GM21737 (cell line): ENCODE data around the gene RPL18.
"Not testable (repeated sequence)": the region's sequence is repeated elsewhere in the genome, so short reads cannot be mapped to it uniquely, and the experiment has no call there.

ENCODE experiments used
- ATAC-seq: cut with Tn5 transposase; IDR thresholded peaks from one replicate; pipeline ENCODE4 v1.9.1; 2021; ENCODE audit warnings: mild to moderate bottlenecking, moderate library complexity; ENCODE audit not compliant: unreplicated experiment

Gene RPL18

DNA sequence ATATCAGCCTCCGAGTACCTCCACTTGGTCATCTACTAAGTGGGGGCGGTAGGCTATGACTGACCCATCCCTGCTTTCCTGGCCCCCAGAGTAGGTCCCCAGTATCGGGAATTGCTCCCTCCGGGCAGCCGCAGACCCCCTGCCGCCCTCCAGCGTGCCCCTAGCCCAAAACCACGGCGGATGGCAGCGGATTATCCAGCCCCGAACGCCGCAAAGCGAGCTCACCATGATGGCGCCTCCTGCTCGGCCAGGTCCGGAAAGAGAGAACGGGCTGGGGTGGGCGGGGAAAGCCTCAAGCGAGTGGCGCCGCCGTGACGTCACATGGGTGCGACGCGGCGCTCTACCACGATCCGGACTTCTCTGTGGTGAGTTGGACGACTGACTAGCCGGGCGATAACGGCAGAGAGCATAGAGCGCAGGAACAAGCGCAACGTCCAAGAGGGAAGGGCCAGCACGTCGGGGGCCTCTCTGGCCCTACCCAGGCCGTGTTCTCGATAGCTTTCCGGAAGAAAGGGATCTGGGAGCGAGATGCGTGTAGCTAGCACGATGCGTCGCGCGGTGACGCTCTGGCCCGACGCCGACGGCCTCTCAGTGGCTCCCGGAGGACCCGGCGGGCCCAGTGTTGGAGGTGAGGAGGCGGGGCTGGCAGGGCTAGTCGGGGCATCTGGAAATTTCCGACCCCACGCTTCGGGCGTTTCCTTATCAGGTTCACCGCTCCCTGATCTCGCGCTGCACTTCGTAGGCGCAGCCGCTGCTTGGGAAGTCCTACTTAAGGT is at the start of gene RPL18, which contains the start of gene SPHK2:
RPL18 (minus strand) TSS at position 263 of the 776 bp plus-strand sequence; CDS start at position 228, 35 bp downstream.
SPHK2 (plus strand) TSS at position 591 of the 776 bp plus-strand sequence. CDS start 1,009 bp downstream, outside the sequence.
- peak; percentile 74 for ATAC-seq

GRCh38 chr19:48668761-48669160 is 49.8 kb upstream of the RPL18 start:
- no peak for ATAC-seq

DNA sequence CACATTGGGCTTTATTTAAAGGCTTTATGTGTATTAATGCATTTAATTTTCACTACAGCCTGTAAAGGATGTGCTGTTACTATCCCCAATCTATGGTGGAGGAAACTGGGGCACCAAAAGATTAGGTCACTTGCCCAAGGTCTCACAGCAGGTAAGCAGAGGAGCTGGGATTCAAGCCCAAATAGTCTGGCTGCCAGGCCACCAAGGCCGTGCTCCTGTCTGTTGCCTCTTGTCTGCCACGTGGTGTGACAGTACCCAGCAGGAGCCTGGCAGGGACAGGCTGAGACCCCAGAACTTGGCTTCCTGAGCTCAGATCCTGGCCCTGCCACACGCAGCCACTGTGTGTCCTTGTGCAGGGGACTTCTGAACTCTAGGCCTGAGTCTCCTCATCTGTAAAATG is 49.4 kb upstream of the RPL18 start:
- no peak for ATAC-seq

- ATAC-seq: no peak
Measured at GRCh38 chr19:48665786-48666185, 46.8 kb upstream of the RPL18 start.

- no peak for ATAC-seq
Measured at GRCh38 chr19:48664476-48664875, 45.5 kb upstream of the RPL18 start.

DNA sequence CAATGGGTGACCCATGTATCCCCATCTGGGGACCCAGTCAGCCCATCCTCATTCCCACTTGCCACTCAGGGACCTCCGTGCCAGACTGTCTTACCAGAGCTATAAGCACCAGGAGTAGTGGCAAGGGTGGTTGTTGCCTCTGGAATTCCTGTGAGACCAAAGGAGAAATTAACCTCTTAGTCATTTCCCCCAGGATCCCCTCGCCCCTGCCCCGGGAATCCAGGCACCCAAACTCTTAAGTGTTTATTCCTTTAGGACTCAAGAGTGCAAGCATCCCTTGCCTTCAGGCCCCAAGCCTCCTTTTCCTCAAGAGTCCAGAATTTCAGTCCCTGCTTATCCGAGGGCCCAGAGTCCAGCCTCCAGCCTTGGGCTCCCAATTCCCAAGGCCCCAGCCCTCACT is 44.7 kb upstream of the RPL18 start:
- no peak for ATAC-seq

DNA sequence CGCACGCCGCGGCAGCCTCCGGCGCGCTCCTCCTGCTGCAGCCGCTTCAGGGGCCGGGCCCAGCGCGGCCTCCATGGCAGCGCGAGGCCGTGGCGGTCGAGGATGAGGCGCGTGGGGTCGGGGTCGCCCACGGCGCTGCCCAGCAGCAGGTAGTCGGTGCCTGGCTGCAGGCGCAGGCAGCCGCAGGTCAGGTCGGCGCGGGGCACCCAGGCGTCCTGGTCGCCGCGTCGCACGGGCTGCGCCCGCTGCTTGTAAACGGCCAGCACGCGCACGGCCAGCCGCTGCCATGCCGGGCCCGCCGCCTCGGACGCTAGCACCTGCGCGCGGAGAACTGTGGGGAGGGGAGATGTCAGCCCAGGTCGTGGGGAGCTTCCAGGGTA is 42.7 kb upstream of the RPL18 start:
- no peak for ATAC-seq

GRCh38 chr19:48660852-48661710 is 42.1 kb upstream of the RPL18 start:
- peak; percentile 82 for ATAC-seq

DNA sequence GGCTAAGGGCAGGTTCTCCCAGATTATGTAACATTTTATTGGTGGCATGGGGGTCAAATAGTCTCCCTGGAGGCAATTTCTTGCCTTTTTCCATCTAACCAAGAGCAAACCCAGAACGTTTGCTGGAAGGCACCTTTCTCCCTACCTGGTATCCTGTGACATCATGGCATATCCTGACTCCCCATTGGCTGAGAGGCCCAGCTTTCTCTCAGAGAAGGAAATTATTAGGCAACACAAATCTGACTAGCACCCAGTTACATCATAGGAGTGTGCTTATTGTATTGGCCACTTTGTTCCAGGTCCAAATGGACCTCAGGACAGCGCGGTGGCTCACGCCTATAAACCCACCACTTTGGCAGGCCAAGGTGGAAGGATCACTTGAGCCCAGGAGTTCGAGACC is 40.8 kb upstream of the RPL18 start:
- ATAC-seq: no peak

GRCh38 chr19:48658483-48658882 is 39.5 kb upstream of the RPL18 start:
- no peak for ATAC-seq

DNA sequence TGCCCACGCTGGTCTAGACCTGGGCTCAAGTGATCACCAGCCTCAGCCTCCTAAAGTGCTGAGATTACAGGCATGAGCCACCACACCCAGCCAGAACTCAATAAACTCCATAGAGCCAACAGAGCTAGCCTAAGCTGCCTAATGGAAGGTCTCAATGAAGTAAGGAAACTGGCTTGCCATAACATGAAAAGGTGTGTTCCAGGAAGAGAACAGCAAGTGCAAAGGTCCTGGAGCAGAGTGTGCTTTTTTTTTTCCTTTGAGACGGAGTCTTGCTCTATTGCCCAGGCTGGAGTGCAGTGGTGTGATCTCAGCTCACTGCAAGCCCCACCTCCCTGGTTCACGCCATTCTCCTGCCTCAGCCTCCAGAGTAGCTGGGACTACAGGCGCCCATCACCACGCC is 38.9 kb upstream of the RPL18 start:
- not testable (repeated sequence) for ATAC-seq

- ATAC-seq: no peak
Measured at GRCh38 chr19:48656840-48657474, 38.0 kb upstream of the RPL18 start.

DNA sequence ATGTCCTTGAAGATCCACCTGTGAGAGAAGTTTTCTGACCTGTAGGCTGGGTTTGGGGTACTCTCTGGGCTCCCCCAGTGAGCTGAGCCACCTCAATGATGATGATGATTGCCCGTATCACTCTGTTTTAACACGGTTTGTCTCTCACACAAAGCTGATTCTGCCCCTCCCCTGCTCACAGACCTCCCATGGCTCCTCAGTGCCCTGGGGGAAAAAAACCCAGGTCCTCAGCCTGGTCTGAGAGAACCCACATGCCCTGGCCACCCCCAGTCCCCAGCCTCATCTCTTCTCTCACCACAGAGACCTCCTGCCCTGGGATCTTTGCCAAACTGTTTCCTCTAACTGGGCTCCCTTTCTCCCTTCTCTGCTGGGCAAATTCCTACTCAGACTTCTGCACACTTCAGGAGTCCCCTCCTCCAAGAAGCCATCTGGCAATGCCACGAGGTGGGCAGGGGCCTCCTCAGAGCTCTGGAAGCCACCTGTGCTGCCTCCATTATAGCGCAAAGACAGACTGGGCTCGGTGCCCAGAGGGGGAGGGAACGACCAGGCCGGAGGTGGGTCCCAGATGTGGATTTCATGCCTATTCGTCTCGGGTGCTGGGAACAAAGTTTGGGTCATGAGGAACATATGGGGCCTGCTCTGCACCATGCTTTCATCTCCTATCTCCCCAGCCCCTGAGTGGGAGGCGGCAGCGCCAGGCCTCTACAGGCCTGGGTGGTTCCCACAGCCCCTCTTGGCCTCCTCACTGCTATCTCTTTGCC is 35.5 kb upstream of the RPL18 start:
- no peak for ATAC-seq

- ATAC-seq: no peak
Measured at GRCh38 chr19:48651683-48652048, 32.7 kb upstream of the RPL18 start.

GRCh38 chr19:48650974-48651682 is 32.1 kb upstream of the RPL18 start:
- ATAC-seq: no peak

DNA sequence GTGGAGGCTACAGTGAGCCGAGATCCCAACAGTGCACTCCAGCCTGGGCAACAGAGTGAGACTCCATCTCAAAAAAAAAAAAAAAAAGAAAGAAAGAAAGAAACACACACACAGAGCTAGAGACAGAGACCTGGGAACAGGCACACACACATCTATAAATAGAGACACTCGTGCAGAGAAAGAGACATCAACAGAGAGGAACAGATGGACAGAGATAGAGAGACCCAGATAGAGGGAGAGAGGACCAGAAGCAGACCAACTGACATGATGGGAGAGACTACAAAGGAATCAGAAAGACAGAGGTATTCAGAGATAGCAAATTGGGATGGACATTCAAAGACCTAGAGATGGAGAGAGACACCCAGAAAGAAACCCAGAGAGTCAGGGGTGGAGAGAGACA is 29.2 kb upstream of the RPL18 start:
- no peak for ATAC-seq

DNA sequence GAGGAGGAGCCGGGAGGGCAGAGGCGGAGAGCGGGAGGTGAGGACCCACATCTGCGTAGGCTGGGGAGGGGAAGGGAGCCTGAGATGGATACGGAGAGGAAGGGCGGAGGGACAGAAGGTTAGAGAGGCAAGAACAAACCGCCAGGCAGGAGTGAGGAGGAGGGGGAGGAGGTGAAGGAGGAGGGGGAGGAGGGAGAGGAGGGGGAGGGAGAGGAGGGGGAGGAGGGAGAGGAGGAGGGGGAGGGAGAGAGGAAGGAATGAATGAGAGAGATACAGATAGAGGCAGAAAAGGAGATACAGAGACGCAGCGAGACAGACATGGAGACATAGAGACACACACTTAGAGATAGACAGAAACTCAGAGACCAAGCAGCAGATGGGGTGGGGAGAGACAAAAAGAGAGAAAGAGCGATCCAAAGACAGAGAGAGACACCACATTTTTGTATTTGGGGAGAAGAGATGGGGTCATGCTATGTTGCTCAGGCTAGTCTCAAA is 27.8 kb upstream of the RPL18 start:
- ATAC-seq: no peak

GRCh38 chr19:48646001-48646721 is 27.2 kb upstream of the RPL18 start, which contains the start of gene CA11:
TSS of gene CA11 (minus strand) at chr19:48646187. CDS start at chr19:48645632, 555 bp downstream.
- ATAC-seq: peak; percentile 76

DNA sequence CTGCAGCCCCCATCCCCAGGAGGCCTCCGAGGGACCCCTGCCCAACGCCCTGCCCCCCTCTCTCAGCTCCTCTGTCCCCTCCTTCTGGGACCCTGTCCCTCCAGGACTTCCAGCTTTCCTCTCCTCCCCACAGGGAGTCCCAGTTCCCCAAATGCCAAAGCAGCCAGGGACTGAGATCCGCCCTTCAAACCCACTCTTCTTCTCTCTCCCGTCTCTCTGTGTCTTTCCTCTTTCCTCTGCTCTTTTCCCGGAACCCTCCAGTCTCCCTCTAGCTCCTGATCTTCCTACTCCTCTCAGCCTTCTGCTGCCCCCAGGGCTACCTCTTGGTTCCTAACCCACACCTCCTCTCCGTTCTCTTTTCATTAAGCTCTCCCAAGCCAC is 26.6 kb upstream of the RPL18 start:
- no peak for ATAC-seq
